GM21786 (cell line): ENCODE results near the gene POMC.
"Not testable (repeated sequence)": the region's sequence is repeated elsewhere in the genome, so short reads cannot be mapped to it uniquely, and the experiment has no call there.

Experiments used
- ATAC-seq: cut with Tn5 transposase; IDR thresholded peaks from one replicate; pipeline ENCODE4 v1.9.1; 2021; ENCODE audit not compliant: unreplicated experiment

Gene POMC

DNA sequence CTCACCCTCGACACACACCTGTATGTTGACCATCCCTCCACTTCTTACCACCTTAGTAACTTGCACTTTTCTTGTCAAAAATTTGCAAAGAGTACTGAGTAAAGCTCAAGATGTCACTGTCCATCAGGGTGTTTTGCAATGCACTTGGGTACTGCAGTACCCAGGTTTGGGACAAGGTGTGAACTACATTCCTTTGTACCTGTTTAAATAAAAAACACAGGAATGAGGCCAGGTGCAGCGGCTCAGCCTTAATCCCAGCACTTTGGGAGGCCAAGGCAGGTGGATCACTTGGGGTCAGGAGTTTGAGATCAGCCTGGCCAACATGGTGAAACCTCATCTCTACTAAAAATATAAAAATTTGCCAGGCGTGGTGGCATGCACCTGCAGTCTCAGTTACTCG, 27.8 kb downstream of the POMC start:
- not testable (repeated sequence) for ATAC-seq

DNA sequence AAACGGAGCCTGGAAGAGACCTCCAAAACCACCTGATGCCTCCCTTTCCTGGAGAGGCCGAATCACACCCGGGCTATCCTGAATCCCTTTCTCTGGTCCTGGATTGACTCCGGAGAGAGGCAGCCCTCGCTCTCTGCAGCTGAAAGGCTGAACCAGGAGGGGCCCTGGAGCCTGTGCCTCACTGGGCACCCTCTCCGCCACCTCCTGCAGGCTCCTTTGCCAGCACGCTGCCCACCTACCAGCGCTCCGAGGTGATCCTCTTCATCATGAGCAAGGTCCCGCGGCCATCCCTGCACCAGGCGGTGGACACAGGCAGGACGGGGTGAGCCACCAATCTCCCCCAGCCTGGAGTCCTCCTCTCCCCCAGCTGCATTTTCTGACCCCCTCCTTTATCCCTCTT, 35.7 kb downstream of the POMC start:
- no peak for ATAC-seq

DNA sequence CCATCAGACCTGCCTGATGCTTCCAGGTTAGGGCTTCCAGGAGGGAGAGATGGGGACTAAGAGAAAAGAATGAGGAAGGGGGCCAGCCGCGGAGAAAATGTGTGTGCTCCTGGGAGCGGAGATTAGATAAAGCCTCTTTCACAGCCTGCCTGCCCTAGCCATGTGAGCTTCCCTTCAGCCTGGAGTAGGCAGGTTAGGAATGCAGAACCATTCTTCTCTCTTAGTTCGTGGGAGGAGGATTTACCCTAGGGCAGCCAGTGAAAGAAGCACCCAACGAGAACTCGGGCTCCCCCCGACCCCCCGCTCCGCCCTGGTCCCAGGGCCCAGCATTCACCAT, 36.1 kb downstream of the POMC start:
- no peak for ATAC-seq

DNA sequence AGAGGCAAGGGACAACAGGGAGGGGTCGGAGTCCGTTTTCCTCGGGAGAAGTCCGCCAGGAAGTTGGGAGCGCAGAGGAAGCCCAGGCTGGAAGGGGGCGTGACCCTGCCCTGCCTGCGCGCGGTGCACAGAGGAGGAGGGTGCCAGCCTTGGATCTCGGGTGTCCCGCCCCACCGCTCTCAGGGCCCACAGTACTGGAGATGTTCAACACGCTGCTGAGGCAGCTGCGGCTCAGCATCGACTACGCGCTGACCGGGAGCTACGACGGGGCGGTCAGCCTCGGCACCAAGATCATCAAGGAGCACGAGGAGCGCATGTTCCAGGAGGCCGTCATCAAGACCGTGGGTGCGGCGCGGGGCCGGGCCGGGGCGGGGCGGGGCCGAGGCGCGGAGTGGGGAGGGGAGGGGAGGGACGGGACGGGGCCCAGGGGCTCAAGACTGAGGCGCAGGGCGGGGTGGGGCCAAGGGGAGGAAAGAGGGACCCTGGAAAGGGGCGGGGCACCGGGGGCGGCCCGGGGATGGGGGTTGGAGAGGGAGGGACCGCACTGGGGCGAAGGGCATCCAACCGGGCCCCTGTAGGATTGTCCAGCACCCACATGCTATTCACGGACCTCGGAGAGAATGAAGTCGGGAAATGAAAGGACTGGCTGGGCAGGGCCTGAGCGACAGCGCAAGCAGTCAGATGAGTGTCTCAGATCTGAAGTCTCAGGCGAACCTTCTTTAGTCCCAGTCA, 36.6 kb downstream of the POMC start:
- ATAC-seq = no peak

DNA sequence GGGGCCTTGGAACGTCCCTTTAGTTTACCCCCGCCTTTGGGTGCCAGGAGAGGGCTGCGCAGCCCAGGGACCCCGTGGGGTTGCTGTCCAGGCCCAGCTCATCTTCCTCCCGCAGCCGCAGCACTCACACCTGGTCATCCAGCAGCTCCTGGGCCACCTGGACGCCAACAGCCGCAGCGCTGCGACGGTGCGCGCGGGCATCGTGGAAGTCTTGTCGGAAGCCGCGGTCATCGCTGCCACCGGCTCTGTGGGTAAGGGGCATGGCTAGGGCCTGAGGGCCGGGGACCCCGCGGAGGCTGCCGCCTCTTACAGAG, 37.2 kb downstream of the POMC start:
- ATAC-seq = no peak

DNA sequence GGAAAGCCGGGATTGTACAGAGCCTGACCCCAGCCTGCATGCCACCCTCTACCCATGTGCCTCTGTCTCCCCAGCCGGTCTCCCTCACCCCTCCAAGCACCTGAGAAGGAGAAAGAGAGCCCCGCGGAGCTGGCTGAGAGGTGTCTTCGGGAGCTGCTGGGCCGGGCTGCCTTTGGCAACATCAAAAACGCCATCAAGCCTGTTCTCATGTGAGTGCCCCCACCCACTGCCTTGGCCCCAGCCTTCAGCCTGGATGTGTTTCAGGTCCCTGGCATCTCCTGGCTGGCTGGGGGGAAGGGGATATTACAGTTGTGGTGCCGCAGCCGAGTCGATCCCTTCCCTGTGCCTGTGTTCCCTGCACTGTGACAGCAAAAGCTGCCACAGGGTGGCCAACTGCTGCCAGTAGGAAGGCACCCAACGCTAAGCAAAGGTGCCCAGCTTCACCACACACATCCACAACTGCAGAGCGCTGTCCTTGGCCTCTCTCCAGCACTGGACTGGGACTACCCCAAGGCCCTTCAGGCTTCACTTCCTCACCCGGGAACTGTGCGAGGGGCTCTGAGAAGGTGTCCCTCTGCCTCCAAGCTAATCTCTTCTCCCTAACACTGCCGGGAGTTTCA, 38.4 kb downstream of the POMC start:
- ATAC-seq = no peak

DNA sequence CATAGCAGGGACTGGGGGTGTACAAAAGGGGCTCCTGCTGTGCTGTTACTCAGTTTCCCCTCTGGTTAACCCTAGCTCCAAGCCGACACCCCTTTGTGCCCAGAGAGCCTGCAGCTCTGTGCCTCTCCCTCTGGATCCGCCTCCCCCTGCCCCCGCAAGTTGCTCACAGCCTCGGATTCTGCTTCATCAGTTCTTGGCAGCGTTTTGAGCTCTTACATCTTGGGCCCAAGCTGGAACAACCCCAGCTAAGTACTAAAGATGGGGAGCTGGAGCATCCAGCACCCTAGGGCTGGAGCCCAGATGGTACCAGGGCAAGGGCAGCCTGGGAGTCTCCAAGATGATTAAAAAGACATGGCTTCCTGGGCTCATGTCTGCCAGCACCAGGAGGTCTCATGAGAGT, 40.7 kb downstream of the POMC start:
- ATAC-seq = no peak

DNA sequence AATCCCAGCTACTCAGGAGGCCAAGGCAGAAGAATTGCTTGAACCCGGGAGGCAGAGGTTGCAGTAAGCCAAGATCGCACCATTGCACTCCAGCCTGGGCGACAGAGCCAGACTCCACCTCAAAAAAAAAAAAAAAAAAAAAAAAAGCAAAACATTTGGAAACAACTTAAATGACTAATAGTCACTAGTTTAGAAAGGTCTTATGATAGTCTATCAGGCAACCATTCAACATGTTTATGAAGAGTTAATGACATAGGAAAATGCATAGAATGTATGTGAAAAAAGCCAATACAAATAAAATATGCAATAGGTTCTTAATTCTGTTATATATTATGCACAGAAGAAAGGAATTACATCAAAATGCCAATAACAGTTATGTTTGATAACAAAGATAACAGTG, 41.3 kb downstream of the POMC start:
- ATAC-seq = not testable (repeated sequence)

DNA sequence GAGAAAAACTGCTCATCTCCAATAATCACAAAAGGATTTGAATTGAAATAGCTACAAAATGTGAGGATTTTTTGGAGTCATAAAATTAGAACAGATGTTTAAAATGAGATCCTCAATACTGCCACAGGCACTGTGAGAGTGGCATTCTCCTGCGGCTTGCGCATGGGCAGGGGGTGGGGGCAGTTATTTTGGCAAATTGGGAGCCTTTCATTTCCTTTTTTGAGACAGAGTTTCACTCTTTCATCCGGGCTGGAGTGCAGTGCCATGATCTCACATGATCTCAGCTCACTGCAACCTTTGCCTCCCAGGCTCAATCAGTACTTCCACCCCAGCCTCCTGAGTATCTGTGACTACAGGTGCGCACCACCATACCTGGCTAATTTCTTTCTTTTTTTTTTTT, 42.4 kb downstream of the POMC start:
- ATAC-seq = no peak

DNA sequence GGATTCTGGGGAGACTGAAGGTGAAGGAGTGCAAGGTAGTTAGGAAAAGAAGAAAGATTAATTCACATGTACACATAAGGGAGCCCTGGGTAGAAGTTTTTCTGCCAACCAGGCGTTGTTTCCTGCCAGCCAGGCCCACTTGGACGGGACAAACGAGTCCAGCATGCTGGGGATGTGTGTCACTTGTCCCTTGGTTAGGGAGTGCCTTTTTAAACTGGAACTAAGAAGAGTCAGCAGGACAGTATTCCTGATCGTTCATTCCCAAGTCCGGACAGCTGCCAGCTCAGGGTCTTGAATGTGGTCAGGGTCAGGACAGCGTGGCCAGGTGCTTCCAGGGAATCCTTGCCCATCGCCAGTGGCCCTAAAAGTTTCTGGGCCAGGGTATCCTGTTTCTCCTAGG, 43.2 kb downstream of the POMC start:
- ATAC-seq = no peak

DNA sequence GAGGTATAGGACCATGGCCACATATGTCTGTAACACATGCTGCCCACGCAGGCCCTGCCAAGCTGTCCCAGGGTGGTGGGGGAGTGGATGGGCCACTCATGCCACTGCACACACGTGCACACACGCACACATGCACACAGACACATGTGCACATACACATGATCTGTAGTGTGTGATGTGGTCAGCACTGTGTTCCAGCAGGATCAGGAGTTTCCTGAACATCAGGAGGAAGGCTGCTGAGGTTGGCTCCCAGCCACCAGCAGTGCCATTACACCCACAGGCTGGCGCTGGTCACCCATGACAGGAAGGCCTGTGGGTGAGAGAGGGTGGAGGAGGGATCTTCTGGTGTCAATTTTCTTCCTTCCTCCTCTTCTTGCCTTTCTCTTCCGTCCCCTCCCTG, 44.7 kb downstream of the POMC start:
- no peak for ATAC-seq

DNA sequence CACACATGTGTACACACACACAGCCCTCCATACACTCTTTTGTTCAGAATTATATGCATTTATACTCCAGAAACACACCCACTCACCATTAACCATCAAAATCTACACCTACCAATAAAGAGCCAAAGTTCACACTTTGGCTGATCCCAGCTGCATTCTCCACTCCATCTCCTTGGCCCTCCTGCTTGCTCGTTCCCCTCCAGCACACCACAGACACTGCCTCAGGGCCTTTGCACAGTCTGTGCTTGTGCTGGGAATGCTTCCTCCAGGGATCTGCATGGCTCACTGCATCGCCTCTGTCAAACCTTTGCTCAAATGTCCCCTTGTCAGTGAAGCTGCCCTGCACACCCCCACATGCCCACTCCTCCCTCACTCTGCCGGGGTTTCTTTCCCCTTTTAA, 46.0 kb downstream of the POMC start:
- ATAC-seq = no peak

DNA sequence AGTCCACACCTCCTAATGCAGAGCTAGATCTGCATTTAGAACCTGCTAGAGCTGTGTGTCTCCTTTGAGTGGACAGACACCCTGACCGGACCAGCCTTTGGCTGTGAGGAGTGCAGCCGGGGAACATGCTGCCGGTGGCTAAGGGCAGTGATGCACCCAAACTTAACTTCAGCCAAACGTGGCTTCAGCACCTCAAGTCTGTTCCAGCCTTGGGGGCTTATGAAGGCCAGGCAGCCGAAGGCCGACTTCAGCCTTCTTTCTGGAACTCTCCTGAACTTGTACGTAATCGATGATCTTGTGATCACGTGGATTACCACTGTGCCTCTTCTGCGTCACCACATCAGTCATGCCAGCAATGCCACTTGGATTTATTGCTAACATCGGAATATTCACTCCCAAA, 49.1 kb downstream of the POMC start:
- ATAC-seq = no peak

DNA sequence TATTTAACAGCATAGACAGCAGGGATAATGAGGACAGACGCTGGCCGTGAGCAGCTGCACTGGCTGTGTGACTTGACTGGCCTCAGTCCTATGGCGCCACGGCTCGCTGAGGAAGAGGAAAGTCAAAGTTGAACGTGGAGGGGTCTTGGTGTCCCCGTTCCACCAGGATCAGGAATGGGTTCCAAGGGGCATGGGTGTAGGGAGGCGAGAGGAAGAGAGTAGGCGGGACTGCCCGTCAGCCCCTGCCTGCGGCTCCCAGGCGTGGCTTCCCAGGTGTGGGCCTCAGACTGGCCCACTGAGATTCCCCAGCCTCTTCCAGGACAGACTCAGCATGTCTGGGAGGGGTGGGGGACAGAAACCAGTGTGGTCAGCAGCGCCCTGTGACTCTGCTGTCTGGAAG, 51.4 kb downstream of the POMC start:
- no peak for ATAC-seq

DNA sequence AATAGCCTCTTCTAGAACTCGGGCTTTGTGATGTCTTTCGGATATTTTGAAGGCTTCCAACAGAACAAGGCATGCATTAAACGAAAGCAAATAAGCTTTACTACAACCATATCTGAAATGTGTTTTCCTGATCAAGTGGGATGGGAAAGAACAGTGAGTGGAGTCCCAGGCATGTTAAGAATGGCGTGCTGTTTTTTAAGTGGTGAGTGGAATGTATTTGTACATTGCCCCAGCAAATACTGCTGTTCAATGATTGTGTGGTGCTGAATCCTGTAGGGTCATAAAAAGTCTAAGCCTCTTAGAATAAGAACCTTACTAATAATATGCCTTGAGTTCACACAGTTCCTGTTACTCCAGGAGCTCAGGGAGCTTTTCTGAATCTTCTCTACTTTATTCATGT, 52.5 kb downstream of the POMC start:
- no peak for ATAC-seq

DNA sequence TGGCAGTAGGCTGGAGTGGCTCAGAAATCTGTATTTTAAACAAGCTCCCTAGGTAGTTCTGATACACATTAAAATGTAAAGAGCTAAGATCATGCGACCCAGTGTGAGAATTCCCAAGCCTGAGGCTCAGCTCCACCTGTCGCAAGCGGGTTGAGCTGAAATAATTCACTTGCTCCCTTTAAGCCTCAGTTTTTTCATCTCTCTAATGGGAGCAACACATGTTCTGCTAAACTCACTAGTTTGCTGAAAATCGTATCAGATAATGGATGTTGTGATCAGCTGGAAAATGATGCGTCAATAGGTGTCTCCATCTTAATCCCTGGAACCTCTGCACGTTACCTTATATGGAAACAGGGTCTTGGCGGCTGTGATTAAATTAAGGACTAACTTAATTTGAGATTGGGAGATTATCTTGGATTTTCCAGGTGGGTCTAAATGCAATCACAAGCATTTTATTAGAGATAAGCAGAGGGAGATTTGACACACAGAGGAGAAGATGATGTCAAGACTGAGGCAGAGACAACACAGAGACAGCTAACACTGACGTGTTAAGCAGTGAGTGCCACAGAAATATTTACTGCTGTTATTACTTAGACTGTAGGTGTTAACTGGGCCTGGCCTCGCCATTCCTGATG, 53.0 kb downstream of the POMC start:
- no peak for ATAC-seq

DNA sequence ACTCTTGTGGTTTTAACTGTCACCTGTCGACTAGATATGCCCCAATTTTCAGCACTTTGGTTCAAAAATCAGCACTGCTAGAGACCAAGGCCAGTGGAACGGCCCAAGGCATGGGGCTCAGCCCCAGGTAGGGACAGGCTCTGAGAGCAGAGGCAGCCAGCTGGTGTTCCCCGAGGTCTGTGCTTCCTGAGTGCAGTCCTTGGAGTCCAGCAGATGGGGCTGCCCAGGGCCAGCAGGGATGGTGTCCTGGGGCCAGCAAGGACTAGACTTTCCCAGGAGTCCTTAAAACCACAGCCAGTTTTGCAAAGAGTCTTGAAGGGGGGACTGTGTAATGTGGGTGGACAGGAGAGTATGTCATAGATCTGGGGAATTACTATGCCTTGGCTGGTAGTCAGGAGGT, 56.3 kb downstream of the POMC start:
- ATAC-seq = no peak
